HG03139 (cell line): ENCODE measurements around the gene DENND1A.

Source experiments
- ATAC-seq: cut with Tn5 transposase; IDR thresholded peaks from one replicate; pipeline ENCODE4 v1.9.1; 2021; ENCODE audit not compliant: unreplicated experiment

DENND1A gene

DNA sequence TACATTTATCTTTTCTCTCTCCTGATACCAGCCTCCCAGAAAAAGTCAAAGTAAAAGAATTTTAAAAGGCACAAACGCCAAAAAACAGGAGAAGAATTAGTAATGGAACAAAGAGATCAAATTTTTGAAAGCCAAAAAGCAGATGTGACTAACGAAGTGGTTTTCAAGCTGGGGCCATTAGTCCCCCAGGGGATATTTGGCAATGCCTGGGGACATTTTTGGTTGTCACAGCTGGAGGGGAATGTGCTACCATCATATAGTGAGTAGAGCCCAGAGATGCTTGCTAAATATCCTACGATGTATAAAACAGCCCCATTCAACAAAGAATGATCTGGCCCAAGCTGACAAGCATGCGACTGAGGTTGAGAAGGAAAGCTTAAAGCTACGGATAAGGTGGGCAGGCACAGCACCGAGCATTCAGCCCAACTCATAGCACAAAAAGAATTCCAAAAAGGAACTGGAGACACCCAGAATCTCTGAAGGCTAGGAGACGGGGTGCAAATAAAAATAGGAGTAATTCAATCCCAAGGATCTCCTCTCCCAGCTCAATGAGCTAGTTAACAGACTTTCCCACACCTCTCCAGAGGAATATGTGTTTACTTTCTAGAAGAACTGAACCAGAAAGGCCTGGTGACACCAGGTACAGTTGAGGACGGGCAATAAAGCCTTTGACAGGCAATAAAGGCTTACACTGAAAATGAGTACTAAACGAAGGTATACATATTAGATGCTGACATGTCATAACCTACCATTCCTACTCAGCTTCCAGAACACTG, 269.0 kb downstream of the DENND1A start:
- ATAC-seq = no peak

DNA sequence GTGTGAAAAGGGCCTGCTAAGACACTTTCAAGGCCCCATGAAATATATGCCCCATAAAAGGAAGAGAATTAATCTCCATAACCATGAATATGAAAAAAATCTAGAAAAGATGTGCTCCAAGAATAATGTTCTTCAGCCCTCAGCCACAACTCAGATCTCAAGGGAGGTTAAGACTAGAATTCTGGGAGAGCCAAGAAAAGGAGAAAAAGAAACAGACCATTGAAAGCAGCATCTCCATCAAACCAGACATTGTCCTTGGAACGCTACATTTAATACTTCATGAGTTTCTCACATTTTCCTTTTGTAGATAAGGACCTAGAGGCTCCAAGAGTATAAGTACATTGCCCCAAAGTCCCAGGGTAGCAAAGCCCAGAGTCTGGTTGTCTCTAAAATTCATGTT, 270.6 kb downstream of the DENND1A start:
- ATAC-seq = no peak

DNA sequence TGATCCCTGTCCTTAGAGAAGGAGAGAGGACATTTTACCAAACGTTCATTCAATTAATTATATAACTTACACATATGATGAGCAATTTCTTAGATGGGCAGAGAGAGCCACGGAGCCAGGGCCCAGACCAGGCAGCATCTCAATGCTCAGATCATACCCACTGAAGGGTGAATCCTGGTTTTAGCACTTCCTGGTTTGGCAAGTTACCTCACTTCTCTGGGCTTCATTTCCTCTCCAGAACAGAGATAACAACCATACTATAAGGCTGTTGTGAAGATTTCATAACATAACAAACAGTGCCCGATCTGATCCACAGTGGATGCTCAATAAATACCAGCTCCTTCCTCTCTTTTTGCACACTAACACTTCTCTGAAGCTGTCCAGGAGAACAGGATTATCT, 271.1 kb downstream of the DENND1A start:
- no peak for ATAC-seq

DNA sequence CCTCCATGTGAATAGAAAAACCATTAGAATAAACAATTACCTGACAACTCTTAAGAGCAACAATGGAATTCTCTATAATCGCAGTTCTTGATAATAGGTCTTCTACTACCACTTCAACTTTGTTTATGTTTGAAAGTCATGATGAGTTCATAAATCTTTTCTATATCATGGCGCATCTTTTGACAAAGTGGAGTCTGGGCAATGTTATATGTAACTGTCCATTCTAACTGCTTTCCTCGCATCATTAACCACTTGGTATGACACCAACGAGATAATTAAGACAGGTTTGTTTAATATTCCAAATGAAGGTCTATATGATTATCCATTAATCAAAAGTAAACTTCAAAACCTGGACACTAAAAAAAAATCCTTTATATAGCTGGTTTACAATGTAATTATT, 272.0 kb downstream of the DENND1A start:
- no peak for ATAC-seq

DNA sequence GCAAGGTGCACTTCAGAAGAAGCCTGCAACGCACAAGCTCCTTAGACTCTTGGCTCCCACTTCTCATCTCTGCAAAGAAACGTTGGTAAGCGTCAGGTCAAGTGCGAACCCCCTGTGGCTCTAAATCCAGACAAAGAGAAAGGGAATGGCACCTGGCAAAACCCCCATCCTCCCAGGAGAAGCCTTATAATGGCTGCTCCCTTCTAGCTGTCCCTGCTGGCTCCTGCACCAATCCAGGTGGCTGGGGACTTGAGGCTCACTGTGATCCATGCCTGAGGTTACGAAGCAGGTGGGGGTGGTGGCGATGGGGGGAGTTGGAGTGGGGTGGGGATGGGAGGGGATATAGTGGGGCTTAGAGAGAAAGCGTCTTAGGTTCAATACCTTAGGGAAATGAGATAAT, 272.8 kb downstream of the DENND1A start:
- ATAC-seq = no peak

DNA sequence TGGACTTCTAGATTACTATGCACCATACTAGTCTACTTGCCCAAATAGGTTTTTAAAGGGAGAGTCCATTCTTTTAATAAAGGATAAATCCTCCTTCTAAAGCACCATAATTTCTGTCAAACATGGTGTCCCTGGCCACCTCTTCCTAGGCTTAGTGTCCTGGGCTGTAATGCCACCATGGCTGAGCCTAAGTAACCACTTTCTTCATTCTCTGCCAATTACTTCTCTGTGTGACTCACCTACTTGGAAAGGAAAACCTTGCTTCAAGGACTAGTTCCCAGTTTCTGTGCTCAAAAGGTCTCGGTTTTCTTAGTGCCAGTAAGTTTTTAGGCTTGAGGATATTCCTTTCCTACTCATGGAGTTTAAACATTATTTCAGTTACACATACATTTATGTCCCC, 273.4 kb downstream of the DENND1A start:
- ATAC-seq = no peak

DNA sequence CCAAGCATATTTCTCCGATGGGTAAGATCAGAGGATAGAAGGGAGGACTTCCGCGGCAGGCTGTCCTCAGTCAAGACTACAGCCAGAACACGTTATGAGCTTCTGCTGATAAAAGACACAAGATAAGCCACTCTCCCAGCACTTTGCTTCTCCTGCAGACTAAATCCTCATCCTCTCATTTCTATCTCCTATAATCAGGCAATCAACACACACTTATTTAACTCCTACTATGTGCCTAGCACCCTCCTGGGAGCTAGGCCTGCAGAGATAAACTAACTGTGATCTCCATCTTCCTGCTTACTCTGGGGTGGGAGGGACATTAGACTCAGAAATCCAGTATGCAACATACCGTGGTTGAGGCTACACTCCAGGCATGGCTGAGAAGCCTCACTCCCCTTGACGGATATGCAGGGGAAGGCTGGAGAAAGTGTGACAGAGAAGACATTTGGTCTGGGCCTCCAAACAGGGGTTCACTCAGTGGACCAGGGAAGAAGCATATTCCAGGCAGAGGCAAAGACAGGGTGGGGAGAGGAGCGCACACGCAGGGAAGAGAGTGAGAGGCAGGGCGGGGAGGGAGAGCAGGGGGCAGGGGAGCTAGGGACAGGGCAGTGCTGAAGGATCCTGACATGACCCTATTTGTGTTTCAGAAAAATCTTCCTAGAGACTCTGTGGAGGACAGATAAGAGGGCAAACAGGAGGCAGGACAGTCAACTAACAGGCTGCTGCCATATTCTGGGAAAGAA, 274.1 kb downstream of the DENND1A start:
- no peak for ATAC-seq

DNA sequence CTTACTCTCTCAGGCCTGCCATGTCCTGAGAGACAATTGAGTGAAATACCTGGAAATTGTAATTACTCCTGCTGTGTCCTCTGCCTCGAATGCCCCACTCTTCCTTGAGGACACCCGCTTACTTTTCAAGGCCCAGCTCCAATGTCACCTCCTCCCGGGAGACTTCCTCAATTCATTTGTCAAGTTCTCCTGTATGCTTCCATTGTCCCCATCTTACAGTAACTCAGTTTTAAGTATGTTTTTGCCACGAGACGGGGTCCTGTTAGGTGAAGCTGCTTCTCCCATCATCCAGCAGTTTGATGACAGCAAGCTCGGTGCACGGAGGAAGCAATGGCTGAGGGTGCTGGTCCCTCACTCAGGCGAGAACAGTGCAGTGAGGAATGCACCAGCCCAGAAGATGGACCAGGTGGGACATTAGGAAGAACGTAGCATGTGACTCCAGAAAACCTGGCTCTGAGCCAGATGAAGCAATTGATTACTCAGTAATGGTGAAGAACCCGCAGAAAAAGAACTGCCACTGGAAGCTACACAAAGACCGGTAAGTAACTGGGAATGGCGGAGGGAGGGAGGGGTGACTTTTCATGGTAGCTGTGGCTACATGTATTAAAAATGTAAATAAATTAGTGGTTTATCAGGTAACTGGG, 274.8 kb downstream of the DENND1A start:
- no peak for ATAC-seq

DNA sequence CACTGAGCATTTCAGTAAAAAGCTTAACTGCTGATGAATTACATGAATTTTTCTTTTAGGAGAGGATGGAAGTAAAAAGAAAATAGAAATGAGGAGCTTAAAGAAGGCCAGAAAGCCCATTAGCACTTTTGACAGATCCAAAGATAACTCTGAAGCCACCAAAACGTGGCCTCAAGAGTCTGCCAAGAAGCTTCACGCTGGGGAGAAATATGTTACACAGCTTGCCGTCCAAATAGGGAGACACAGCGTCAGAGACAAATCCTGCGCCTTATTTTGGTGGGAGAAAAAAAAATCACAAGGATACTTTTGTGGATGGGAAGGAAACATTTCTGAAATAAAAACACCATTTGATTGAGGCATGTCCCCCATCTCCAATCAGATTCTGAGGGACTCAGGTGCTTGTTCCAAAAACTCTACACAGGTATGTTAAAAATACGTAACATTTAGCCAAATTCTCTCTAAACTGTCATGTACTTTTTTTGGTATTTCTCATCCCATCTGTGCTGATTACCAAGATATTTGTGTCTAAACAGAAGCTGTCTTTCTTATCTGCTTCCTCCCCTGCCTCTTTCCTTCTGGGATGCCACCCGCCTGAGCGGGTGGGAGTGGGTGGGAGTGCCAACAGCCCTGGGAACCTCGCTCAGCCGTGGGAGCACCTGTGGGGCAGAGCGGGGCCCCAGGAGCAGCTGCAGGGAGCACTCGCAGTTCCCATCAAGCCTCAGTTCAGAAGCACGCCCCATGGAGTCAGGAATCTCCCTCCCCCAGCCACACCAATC, 275.5 kb downstream of the DENND1A start:
- no peak for ATAC-seq

DNA sequence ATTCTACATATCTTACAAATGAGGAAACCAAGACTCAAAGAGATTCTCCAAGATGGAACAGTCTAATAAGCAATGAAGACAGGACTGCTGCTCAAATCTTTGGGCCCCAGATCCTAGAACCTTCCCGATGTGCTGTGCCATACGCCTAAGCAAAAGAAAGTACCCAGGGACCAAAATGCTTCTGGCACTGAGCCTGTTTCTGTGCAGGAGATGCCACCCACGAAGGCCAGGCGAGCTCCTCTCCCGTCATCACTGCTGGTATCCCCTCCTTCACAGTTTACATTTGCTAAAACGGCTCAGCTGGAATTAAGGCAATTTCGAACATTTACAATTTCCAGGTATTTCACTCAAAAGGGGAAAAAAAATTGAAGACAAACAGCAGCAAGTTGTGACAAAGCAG, 277.5 kb downstream of the DENND1A start:
- no peak for ATAC-seq

DNA sequence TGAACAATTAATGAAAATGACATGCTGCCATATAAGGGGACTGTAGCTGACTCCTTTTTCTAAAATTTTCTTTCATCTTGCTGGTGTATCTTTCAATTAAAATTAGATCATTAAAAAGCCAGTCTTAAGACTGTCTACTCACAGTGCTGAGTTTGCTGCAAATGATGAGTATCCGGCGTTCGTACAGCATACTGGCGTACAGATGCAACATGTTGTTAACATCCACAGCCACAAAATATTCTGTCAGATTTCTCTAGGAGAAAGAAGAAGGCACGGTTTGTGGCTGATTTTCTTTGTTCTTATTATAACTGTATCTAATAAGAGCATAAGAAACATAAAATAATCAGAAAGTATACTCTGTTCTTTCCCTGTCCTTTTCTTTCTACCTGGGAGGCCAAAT, 278.1 kb downstream of the DENND1A start:
- no peak for ATAC-seq

DNA sequence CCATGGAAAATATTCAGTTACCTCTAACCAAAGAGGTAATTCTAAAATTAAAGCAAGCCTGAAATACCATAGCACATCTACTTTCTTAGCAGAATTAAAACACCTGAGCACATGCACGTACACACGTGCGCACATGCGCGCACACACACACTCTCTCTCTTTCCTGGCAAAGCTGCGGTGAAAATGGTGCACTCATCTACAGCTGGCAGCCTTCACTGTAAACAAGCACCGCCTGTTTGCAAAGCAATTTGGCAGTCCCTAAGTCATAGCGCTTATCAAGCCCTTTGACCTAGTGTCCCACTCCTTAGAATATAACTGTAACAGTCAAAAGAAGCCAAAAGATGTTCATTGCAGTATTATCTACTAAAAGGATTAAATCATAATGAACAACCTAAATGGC, 278.7 kb downstream of the DENND1A start:
- ATAC-seq = no peak

DNA sequence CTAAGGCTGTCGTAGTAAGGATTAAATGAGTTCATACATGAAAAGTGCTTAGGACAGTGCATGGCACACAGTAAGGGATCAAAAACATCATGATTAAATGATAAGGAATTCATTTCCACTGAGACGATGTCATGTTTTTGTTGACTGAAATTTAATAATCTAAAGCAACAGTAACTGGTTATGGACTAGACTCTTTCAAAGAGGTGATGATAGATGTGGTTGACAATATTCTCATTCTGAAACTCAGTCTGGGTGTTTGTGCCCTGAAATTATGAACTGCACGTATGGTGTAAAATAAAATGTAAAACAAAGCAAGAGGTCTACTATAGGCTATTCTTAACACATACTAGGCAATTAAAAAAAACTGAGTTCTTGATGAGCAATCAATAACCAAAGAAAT, 280.0 kb downstream of the DENND1A start:
- no peak for ATAC-seq

DNA sequence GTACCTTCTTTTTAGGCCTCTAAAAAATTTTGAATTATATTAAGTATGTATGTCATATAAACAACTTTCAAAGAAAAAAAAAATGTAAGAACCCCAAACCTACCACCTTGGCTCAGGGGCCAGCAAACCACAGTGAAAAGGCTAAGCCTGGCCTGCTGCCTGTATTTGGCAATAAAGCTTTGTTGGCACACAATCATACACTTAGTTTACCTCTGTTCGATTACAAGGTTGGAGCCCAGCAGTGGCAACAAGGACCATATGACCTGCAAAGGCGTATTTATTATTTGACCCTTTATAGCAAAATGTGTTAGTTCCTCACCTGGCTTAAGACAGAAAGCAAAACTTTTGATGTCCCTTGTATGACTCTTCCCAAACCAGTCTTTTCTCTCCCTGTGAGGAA, 282.8 kb downstream of the DENND1A start:
- ATAC-seq = no peak

DNA sequence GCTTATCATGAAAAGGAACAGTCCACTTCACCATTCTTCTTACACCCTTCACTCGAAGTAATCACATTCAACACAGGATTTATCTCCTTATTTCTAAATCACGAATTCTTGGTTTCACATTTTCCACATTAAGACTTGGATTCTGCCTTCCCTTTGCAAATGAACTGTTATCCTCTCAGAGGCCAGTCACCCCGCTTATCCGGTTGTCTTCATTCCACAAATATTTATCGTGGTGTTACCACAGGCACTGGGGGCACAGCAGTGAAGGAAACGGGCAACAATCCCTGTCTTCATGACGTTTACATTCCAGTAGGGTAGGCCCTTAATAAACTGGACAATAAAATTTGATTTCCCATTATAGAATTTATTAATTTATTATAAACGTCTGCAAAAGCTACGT, 284.2 kb downstream of the DENND1A start:
- ATAC-seq = no peak

DNA sequence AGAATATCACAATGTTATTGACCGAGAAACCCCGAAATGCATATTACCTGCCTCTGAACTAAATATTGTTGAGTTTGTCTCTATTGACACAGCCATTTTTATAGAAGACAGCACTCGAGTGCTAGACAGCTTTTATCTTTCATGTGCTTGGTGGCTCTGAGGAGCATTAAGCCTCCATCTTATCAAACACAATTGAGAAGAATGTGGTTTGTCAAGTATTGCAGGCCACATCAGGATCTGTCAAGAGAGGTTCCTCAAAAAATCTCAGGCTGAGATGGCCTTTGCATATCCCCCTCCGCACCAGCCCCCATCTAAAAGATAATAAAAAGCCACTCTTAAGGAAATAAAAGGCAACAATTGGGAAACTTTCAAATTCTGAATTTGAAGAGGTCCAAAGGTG, 284.8 kb downstream of the DENND1A start:
- no peak for ATAC-seq

DNA sequence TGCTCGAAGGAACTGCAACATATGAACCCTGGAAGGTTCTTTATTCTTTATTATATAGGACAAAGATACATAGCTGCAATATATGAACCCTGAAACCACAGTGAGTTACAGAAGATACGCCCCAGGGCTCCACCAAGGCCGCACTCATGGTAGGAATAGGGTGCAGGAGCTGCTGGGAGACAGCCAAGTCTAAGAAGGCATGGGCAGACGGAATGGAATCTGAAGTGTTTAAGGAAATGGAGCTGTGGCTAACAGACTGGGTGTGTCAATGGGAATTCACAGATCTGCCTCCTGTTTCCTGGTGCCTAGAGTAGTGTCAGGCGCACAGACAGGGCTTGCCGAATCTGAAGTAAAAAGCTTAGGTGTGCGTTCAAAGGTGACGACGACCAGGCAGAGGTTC, 286.4 kb downstream of the DENND1A start:
- no peak for ATAC-seq

DNA sequence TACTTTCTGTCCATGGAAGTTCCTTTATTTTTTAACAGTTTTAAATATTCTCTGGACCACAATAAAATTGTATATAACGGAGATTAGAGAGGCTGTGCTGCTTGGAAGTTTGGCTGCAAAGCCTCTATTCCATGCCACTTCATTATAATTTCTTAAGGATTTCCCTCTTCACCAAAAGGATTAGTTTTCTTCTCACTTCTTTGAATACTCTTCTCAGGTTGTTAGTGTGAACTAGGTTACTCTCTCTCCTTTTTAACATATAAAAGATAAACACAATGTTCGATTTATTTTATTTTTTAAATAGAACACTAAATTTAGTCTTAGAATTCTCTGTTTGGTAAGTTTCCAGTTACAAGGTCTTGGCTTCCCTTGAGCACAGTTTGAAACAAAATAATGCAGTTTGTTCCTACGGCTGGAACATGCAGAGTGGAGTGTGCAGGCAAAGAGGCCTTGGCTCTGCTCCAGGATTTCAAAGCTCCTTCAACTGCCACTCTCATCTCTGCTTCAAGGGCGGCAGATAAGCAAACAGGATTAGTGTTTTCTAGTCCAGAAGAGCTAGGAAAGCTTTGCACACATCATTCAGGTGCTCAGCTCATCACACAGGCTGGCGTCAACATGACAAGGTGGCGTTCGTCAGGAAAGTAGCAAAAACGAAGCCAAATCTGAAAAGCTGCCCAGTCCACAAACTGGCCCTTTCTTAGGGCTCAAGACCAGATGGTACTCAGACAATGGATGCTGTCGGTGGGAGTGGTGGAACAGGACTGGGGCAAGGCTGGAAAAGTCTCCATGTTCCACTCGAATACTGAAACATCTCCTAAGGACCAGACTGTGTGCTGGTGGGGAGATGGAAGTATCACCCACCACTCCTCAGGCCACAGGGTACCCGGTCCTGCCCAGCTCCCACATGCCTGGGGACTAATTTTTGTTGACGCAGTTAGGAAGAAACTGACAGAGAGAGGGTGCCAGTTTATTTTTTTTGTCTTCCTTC, 287.3 kb downstream of the DENND1A start:
- no peak for ATAC-seq

DNA sequence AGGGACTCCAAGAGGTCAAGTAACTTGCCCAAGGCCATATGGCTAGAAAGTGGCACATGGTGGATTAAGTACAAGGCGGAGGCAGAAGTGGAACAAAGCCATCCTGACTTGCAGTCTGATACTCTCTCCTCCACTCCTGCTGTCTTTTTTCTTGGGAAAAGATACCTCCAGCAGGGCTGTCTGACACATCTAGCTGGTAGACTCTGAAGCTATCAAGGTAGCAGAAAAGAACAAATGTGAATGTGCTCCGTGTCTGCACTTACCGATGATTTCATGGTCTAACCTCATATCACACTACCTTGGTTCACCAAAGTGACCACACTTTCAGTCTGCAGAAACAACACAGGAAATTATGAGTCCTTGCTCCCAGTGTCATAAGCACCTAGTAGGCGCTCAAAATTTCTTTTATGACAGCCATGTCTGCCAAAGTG, 289.1 kb downstream of the DENND1A start:
- ATAC-seq = no peak

DNA sequence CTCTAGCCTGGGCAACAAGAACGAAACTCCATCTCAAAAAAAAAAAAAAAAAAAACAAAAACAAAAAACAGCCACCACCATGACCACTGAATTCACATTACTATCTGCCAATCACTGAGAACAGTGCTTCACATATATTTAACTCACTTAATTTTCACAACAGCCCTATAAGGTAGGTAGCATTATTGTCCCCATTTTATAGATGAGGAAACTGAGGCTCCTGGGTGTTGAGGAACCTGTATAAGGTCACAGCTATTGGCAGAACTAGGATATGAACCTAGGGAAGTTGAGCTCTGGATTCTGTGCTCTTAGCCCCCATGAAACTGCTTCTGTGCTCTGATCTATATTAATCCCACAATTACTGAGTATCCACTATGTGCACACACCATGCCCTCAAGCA, 290.2 kb downstream of the DENND1A start:
- ATAC-seq = no peak
